PC-9 (cell line): ENCODE measurements around the gene WNT9A. TPM values are rescaled to one million over a fixed set of nuclear protein-coding genes. Genes with fewer than 3 reads are reported as not detected.
"Not testable (repeated sequence)": the region's sequence is repeated elsewhere in the genome, so short reads cannot be mapped to it uniquely, and the experiment has no call there.

ENCODE experiments used
- BruUV-seq: library from RNA; stranded (reverse); fragments of 400-500 nt; replicated peaks from 2 replicates; lab custom pipeline; 2021; lab: Mats Ljungman, UMichigan
- CTCF ChIA-PET: fragments of 300-600 bp; sonication (Branson Sonifier 250); formaldehyde crosslinking; loops from one replicate; lab custom pipeline; 2022; ENCODE audit warnings: antibody characterized with exemption; lab: Charles Lee
- POLR2A ChIA-PET: fragments of 300-600 bp; sonication (Branson Sonifier 250); formaldehyde crosslinking; loops from one replicate; lab custom pipeline; 2022; ENCODE audit warnings: antibody characterized with exemption; ENCODE audit not compliant: unreplicated experiment; lab: Charles Lee
- DNase-seq, 2 experiments: peaks; one replicate each; pipeline versions ENCODE4 v3.0.0 to v3.0.0-alpha.2; 2015 to 2022; ENCODE audit warnings: mixed read lengths in 1 of 2
- H2AFZ ChIP-seq: fragments of 200-600 bp; sonication (generic); 2 replicates; pipeline ENCODE4 v1.8.1; 2017; ENCODE audit warnings: antibody characterized with exemption
- H3F3A ChIP-seq: fragments of 200-600 bp; sonication (generic); 2 replicates; pipeline ENCODE4 v1.8.1; 2017; ENCODE audit warnings: antibody characterized with exemption, mild to moderate bottlenecking, low read depth; ENCODE audit not compliant: insufficient read depth
- H3K27ac ChIP-seq: fragments of 200-600 bp; sonication (generic); 2 replicates; pipeline ENCODE4 v1.6.1; 2016; ENCODE audit warnings: mixed run types
- H3K27me3 ChIP-seq: fragments of 200-600 bp; sonication (generic); 2 replicates; pipeline ENCODE4 v1.6.1; 2016; ENCODE audit warnings: low read depth, mixed run types; ENCODE audit not compliant: insufficient read depth
- H3K36me3 ChIP-seq: fragments of 200-600 bp; sonication (generic); 2 replicates; pipeline ENCODE4 v1.6.1; 2016; ENCODE audit warnings: low read depth, mixed run types
- H3K4me1 ChIP-seq: fragments of 200-600 bp; sonication (generic); replicated peaks from 2 replicates; pipeline ENCODE4 v1.6.1; 2016; ENCODE audit warnings: mixed run types; ENCODE audit not compliant: insufficient read depth
- H3K4me2 ChIP-seq: fragments of 200-600 bp; sonication (generic); 2 replicates; pipeline ENCODE4 v1.6.1; 2017; ENCODE audit warnings: mixed run types
- H3K4me3 ChIP-seq: fragments of 200-600 bp; sonication (generic); 2 replicates; pipeline ENCODE4 v1.6.1; 2016; ENCODE audit warnings: mixed run types
- H3K79me2 ChIP-seq: fragments of 200-600 bp; sonication (generic); 2 replicates; pipeline ENCODE4 v1.6.1; 2017; ENCODE audit warnings: low read depth, mixed run types
- H3K9me2 ChIP-seq: fragments of 200-600 bp; sonication (generic); 2 replicates; pipeline ENCODE4 v1.8.1; 2017; ENCODE audit warnings: mild to moderate bottlenecking; ENCODE audit not compliant: insufficient read depth
- H3K9me3 ChIP-seq: fragments of 200-600 bp; sonication (generic); 2 replicates; pipeline ENCODE4 v1.8.1; 2016; ENCODE audit warnings: low read depth; ENCODE audit not compliant: insufficient read depth
- H4K20me1 ChIP-seq: fragments of 200-600 bp; sonication (generic); 2 replicates; pipeline ENCODE4 v1.8.1; 2017; ENCODE audit not compliant: insufficient read depth
- EZH2 ChIP-seq: fragments of 200-600 bp; sonication (generic); IDR thresholded peaks from 2 replicates; pipeline ENCODE4 v1.8.0; 2017; ENCODE audit warnings: antibody characterized with exemption, low read depth
- intact Hi-C: fragments of 100-400 bp; cut with micrococcal nuclease; formaldehyde crosslinking; loops from one replicate; pipeline ENCODE4 v1.10.0; 2022; ENCODE audit not compliant: unreplicated experiment
- total RNA-seq: library from RNA; stranded (reverse); gene quantifications from 2 replicates; pipeline ENCODE4 v1.2.3, GENCODE V29; 2021
- TF ChIP-seq, protein P1 (sequence below): fragments of 200-600 bp; sonication (generic); conservative IDR thresholded peaks from 2 replicates; pipeline ENCODE4 v1.6.1; 2017; ENCODE audit warnings: mixed run types, antibody characterized with exemption, mild to moderate bottlenecking, moderate library complexity

The WNT9A gene
- total RNA-seq, 1 experiment from 2014 or later = 42.4 TPM

DNA sequence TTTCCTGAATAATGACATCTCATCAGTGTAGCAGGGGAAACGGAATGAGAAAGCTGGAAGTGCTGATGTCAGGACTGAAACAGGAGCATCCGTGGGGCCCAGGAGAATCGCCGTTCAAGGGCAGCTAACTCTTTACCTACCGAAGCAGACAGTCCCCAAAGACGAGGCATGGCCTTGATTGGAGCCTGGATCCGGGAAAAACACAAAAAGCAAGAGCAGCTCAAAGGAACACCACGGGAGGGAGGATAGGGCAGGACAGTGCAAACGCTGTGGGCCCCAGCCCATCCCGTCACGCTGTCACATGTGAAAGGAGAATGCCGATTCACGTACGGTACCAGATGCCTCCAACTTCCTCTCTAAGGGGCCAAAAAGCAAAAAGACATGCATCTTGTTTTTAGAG lies 34.9 kb downstream of the WNT9A start:
- no peaks in the 10 kb centered on the region for H3K9me3 ChIP-seq
- TF ChIP-seq, protein P1, sequence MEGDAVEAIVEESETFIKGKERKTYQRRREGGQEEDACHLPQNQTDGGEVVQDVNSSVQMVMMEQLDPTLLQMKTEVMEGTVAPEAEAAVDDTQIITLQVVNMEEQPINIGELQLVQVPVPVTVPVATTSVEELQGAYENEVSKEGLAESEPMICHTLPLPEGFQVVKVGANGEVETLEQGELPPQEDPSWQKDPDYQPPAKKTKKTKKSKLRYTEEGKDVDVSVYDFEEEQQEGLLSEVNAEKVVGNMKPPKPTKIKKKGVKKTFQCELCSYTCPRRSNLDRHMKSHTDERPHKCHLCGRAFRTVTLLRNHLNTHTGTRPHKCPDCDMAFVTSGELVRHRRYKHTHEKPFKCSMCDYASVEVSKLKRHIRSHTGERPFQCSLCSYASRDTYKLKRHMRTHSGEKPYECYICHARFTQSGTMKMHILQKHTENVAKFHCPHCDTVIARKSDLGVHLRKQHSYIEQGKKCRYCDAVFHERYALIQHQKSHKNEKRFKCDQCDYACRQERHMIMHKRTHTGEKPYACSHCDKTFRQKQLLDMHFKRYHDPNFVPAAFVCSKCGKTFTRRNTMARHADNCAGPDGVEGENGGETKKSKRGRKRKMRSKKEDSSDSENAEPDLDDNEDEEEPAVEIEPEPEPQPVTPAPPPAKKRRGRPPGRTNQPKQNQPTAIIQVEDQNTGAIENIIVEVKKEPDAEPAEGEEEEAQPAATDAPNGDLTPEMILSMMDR = no peak
- no peak for TF ChIP-seq EZH2
- CTCF ChIA-PET = no interaction called here

DNA sequence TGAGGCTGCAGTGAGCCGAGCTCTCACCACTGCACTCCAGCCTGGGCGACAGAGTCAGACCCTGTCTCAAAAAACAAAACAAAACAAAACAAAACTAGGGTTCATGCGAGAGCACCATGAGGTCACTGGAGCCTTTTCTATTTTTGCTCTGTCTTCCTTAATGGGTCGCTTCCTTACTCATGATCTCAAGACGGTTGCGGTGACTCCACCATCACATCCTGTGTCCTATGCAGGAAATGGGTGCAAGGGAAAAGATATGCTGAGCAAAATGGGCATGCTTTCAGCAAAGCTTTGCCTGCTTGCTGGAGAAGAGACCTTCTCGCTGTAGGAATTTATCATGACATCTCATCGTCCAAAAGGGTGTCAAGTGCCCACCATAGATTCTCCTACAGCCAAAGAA lies 36.4 kb downstream of the WNT9A start:
- intact Hi-C loops = no loop called here
- Histone ChIP-seq H3K4me1 (no peaks in the 10 kb centered on the region), H2AFZ (no peak overlapping the region), H3K9me3 (no peaks in the 10 kb centered on the region), H3K27ac (no peak overlapping the region), H3K4me3 (no peak overlapping the region), H3K27me3 (no peaks in the 10 kb centered on the region), H3K36me3 (no peaks in the 10 kb centered on the region), H3K4me2 (no peak overlapping the region), H3K79me2 (no peaks in the 10 kb centered on the region), H3F3A (no peaks in the 10 kb centered on the region), H4K20me1 (no peaks in the 10 kb centered on the region), H3K9me2 (no peaks in the 10 kb centered on the region)
- BruUV-seq = no TSS peak
- TF ChIP-seq, protein P1 = no peak
- TF ChIP-seq EZH2 = no peak
- DNase-seq = no peak
- CTCF ChIA-PET = interaction anchor here (0.7 kb wide), 1 partner anchor 932 kb away, joined by 3 read pairs; no protein-coding TSS in a partner anchor
- POLR2A ChIA-PET = no interaction called here

More for the DNA sequence above, 34.9 kb downstream of the WNT9A start:
- no peaks in the 10 kb centered on the region for H3K27me3 ChIP-seq
- no peaks in the 10 kb centered on the region for H3K9me2 ChIP-seq
- BruUV-seq = no TSS peak
- DNase-seq = no peak
- no peak overlapping the region for H3K4me2 ChIP-seq
- H3K4me3 ChIP-seq = no peak overlapping the region
- H2AFZ ChIP-seq = no peak overlapping the region
- H4K20me1 ChIP-seq = no peaks in the 10 kb centered on the region
- H3K27ac ChIP-seq = no peak overlapping the region
- H3K36me3 ChIP-seq = no peaks in the 10 kb centered on the region
- H3F3A ChIP-seq = no peaks in the 10 kb centered on the region
- POLR2A ChIA-PET = no interaction called here
- intact Hi-C loops = no loop called here
- no peaks in the 10 kb centered on the region for H3K4me1 ChIP-seq
- no peaks in the 10 kb centered on the region for H3K79me2 ChIP-seq

DNA sequence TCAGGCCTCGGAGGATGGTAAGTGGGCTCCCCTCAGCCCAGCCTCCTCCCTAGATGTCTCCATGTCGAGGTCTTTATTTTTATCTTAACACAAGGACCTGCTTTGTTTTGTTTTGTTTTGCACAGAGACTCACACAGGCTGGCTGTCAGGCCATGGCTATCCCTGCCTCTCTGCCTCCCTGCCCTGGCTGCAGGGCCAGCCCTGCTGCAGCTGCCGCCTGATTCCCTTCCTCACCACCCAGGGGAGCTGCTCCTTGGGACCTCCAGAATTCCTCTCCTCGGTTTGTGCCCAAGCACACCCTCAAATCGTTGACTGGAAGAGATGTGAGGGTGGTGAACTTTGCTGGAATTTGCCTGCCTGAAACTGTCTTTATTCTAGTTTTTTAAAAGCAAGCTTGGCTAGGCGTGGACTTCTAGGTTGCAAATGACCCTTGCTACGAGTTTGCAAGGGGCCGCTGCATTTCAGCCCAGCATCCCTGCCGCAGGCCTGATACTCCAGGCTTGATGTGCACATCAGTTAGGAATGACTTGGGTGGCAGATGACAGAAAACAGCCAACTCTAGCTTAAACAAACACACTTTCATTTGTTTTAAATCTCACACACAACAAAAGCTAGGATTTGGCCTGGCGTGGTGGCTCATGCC lies 37.1 kb downstream of the WNT9A start:
- no peaks in the 10 kb centered on the region for H3K4me1 ChIP-seq
- no TSS peak for BruUV-seq
- no peaks in the 10 kb centered on the region for H3K36me3 ChIP-seq
- no peaks in the 10 kb centered on the region for H4K20me1 ChIP-seq
- no peaks in the 10 kb centered on the region for H3K79me2 ChIP-seq
- H3K9me3 ChIP-seq = no peaks in the 10 kb centered on the region
- H3K4me3 ChIP-seq = no peak overlapping the region
- intact Hi-C loops = no loop called here
- TF ChIP-seq EZH2 = no peak
- TF ChIP-seq, protein P1 = no peak
- H2AFZ ChIP-seq = no peak overlapping the region
- H3K4me2 ChIP-seq = no peak overlapping the region
- no peak overlapping the region for H3K27ac ChIP-seq
- no peaks in the 10 kb centered on the region for H3K27me3 ChIP-seq
- no peak for DNase-seq
- no peaks in the 10 kb centered on the region for H3K9me2 ChIP-seq
- no peaks in the 10 kb centered on the region for H3F3A ChIP-seq
- POLR2A ChIA-PET = interaction anchor here (0.6 to 0.7 kb wide), 2 partner anchors 22 to 56 kb away, joined by 3 to 5 read pairs; no protein-coding TSS in a partner anchor
- CTCF ChIA-PET = no interaction called here

DNA sequence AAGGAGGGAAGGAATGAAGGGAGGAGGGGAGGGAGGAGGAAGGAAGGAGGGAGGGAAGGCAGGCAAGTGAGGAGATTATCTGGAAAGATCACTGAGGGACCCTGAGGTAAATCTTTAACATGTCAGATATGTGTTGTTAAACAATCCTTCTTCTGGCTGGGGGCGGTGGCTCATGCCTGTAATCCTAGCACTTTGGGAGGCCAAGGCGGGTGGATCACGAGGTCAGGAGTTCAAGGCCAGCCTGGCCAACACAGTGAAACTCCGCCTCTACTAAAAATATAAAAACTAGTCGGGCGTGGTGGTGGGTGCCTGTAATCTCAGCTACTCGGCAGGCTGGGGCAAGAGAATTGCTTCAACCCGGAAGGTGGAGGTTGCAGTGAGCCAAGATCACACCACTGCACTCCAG lies 37.8 kb downstream of the WNT9A start:
- H2AFZ ChIP-seq, H3K4me2 ChIP-seq, H3K27ac ChIP-seq, H3K4me1 ChIP-seq, CTCF ChIA-PET, intact Hi-C loops, DNase-seq, H3K27me3 ChIP-seq, H3F3A ChIP-seq, H3K9me2 ChIP-seq, H4K20me1 ChIP-seq, H3K36me3 ChIP-seq, H3K4me3 ChIP-seq, H3K9me3 ChIP-seq, BruUV-seq, H3K79me2 ChIP-seq: not testable (repeated sequence)
- POLR2A ChIA-PET = interaction anchor here (0.6 to 0.7 kb wide), 2 partner anchors 56 to 505 kb away, joined by 3 read pairs; no protein-coding TSS in a partner anchor
